ENCODE measurements around the gene CD244. TPM values are rescaled to one million over a fixed set of nuclear protein-coding genes. Genes with fewer than 3 reads are reported as not detected.

Gene CD244
- polyA plus RNA-seq, 2 of the 4 experiments (the other 2 are of a cell fraction), result 0.03 TPM; not detected in 1

- TF ChIP-seq USF2 (IDR thresholded peaks at IDR 0.05), result no peak
- no peak for TF ChIP-seq JUN (IDR thresholded peaks at IDR 0.05)
- no peaks in the 10 kb centered on the region for H3K9me3 ChIP-seq
- no peak overlapping the region for H3K27ac ChIP-seq
- ATAC-seq, result no peak
- no peaks in the 10 kb centered on the region for H3K4me1 ChIP-seq
- POLR2A ChIA-PET, result no interaction called here
- no peak overlapping the region for H3K4me2 ChIP-seq
- DNase-seq (ENCODE audit: low read depth in 1 of 2, low spot score in 1 of 2), result no peak
- no peak for FAIRE-seq
- H3K4me3 ChIP-seq, result no peak overlapping the region
- CTCF ChIA-PET, result interaction anchor here (0.6 to 1.7 kb wide), 6 partner anchors 13 to 210 kb away, joined by 3 to 5 read pairs (median 3); no protein-coding TSS in a partner anchor
- 71% methylated on average over 9 of the region's 9 CpGs for WGBS (ENCODE audit: missing lambda C conversion rate)
These were observed 80.6 kb downstream of the CD244 start for GRCh38 chr1:160781914-160782689.

- no peak overlapping the region for H3K4me3 ChIP-seq
- DNase-seq (ENCODE audit: low read depth in 1 of 2, low spot score in 1 of 2) (no peak), ATAC-seq (no peak; a peak in 1 of 6 replicates), FAIRE-seq (no peak)
- no peaks in the 10 kb centered on the region for H3K4me1 ChIP-seq
- no peaks in the 10 kb centered on the region for H3K9me3 ChIP-seq
- POLR2A ChIA-PET, result no interaction called here
- TF ChIP-seq BCL3 (IDR thresholded peaks at IDR 0.05) (no peak), NR3C1 (IDR thresholded peaks at IDR 0.05) (no peak), RARB (CRISPR knock-in tag; IDR thresholded peaks at IDR 0.05) (no peak), RNF2 (IDR thresholded peaks at IDR 0.05; ENCODE audit: borderline replicate concordance, low read depth) (no peak), KDM1A (IDR thresholded peaks at IDR 0.05; ENCODE audit: low read depth) (no peak), REST (IDR thresholded peaks at IDR 0.05) (no peak), RAD21 (conservative IDR thresholded peaks at IDR 0.05 in 1 of 2, IDR thresholded peaks at IDR 0.05 in 1 of 2) (no peak), HMGXB4 (CRISPR knock-in tag; IDR thresholded peaks at IDR 0.05; ENCODE audit: borderline replicate concordance) (no peak), USF2 (IDR thresholded peaks at IDR 0.05) (no peak), CHD4 (IDR thresholded peaks at IDR 0.05; ENCODE audit: borderline replicate concordance) (no peak), ZNF302 (CRISPR knock-in tag; IDR thresholded peaks at IDR 0.05) (no peak), NPAS2 (CRISPR knock-in tag; IDR thresholded peaks at IDR 0.05; ENCODE audit: borderline replicate concordance) (no peak), PBX3 (IDR thresholded peaks at IDR 0.05) (no peak), HES2 (IDR thresholded peaks at IDR 0.05) (no peak), MYC (IDR thresholded peaks at IDR 0.05; ENCODE audit: borderline replicate concordance, low read length) (no peak), CHD2 (IDR thresholded peaks at IDR 0.05; ENCODE audit: low read length, partially characterized antibody) (no peak), POLR2AphosphoS2 (conservative IDR thresholded peaks at IDR 0.05; ENCODE audit: low read length) (no peak), HDAC2 (IDR thresholded peaks at IDR 0.05) (no peak), POLR2A (IDR thresholded peaks at IDR 0.05; ENCODE audit: low read length) (no peak)
- 71% methylated on average over 8 of the region's 8 CpGs for WGBS (ENCODE audit: missing lambda C conversion rate)
- no peak overlapping the region for H3K4me2 ChIP-seq
- CTCF ChIA-PET, result interaction anchor here (0.6 to 2.3 kb wide), 6 partner anchors 8 to 210 kb away, joined by 3 to 11 read pairs (median 3); no protein-coding TSS in a partner anchor
- no peak overlapping the region for H3K27ac ChIP-seq
These were observed 81.4 kb downstream of the CD244 start for GRCh38 chr1:160781186-160781766.
